Parathyroid adenoma (tissue), 2 donors: ENCODE measurements around the gene SUPT5H.

Experiments used
- H2AFZ ChIP-seq: fragments of 300-600 bp; sonication (generic); one replicate; pipeline ENCODE4 v1.7.0; 2017; ENCODE audit warnings: antibody characterized with exemption, mild to moderate bottlenecking
- H3K27ac ChIP-seq: fragments of 300-600 bp; sonication (generic); one replicate; pipeline ENCODE4 v1.7.0; 2017
- H3K27me3 ChIP-seq: fragments of 300-600 bp; sonication (generic); one replicate; pipeline ENCODE4 v1.7.0; 2017; ENCODE audit warnings: low read length; ENCODE audit not compliant: control insufficient read depth, insufficient read depth
- H3K36me3 ChIP-seq: fragments of 300-600 bp; sonication (generic); one replicate; pipeline ENCODE4 v1.7.0; 2017; ENCODE audit warnings: low read length; ENCODE audit not compliant: control insufficient read depth, insufficient read depth
- H3K4me1 ChIP-seq: fragments of 300-600 bp; sonication (generic); one replicate; pipeline ENCODE4 v1.7.0; 2017; ENCODE audit warnings: control low read depth
- H3K4me2 ChIP-seq: fragments of 300-600 bp; sonication (generic); one replicate; pipeline ENCODE4 v1.7.0; 2017; ENCODE audit warnings: low read length
- H3K4me3 ChIP-seq: fragments of 300-600 bp; sonication (generic); one replicate; pipeline ENCODE4 v1.7.0; 2017; ENCODE audit warnings: low read depth, low read length
- H3K79me2 ChIP-seq: fragments of 300-600 bp; sonication (generic); one replicate; pipeline ENCODE4 v1.7.0; 2017; ENCODE audit warnings: control low read depth
- H3K9ac ChIP-seq: fragments of 300-600 bp; sonication (generic); one replicate; pipeline ENCODE4 v1.7.0; 2017; ENCODE audit warnings: mild to moderate bottlenecking
- H3K9me3 ChIP-seq: fragments of 300-600 bp; sonication (generic); one replicate; pipeline ENCODE4 v1.7.0; 2017; ENCODE audit warnings: low read length; ENCODE audit not compliant: control insufficient read depth
- CTCF ChIP-seq: fragments of 300-600 bp; sonication (generic); IDR thresholded peaks from one replicate; pipeline ENCODE4 v1.7.0; 2017; ENCODE audit warnings: antibody characterized with exemption, mild to moderate bottlenecking
- donor health status: primary hyperparathyroidism.

SUPT5H gene

DNA sequence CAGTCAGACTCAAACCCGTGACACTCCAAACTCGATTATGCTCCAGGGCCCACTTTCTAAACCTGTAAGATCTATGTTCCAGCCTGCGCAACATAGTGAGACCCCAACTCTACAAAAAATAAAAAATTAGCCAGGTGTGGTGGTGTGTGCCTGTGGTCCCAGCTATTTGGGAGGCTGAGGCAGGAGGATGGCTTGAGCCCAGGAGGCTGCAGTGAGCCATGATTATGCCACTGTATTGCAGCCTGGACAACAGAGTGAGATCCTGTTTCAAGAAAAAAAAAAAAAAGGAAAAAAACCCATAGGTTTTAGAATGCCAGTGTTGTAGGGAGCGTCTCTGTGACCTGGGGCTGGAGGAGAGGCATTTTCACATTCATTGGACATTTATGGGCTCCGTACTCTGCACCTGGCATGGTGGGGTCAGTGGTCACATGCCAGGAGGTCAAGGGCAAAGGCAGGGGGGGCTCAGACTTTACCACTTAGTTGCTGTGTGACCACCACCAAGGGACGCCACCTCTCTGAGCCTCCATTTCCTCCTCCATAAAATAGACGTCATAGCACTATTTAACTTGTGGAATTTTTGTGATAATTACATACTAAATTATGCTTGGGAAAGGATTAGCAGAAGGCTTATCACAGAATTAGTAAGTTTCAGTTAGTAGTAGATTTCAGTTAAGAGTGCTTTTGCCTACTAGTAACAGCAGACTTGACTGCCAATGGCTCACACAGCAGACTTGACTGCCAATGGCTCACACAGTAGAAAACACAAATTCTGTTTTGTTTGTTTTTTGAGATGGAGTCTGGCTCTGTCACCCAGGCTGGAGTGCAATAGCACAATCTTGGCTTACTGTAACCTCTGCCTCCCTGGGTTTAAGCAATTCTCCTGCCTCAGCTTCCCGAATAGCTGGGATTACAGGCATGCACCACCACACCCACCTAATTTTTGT lies 75.4 kb downstream of the SUPT5H start:
- H3K27ac ChIP-seq = peak overlapping the region; percentile 86
- H3K9ac ChIP-seq = no peak overlapping the region
- no peaks in the 10 kb centered on the region for H3K27me3 ChIP-seq
- H3K36me3 ChIP-seq = no peaks in the 10 kb centered on the region
- no peaks in the 10 kb centered on the region for H3K79me2 ChIP-seq
- peak overlapping the region; percentile 61 for H3K4me2 ChIP-seq
- no peak for TF ChIP-seq CTCF
- peak overlapping the region; percentile 75 for H2AFZ ChIP-seq
- H3K9me3 ChIP-seq = no peaks in the 10 kb centered on the region
- H3K4me1 ChIP-seq = peaks cover 18% of the 10 kb centered on the region
- peak overlapping the region; percentile 51 for H3K4me3 ChIP-seq

DNA sequence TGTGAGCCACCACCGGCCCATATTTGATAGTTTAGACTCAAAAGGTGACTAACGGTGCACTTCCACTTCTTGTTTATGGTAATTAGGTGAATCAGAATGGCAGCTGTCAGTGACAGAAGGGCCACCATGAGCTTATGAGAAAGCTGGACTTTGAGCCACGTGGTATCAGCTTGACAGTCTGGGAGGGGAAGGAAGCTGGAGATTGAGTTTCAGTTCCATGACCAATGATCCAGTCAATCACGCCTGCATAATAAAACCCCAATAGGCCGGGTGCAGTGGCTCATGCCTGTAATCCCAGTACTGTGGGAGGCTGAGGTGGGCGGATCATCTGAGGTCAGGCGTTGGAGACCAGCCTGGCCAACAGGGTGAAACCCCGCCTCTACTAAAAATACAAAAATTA lies 79.1 kb downstream of the SUPT5H start:
- Histone ChIP-seq H3K36me3 (no peaks in the 10 kb centered on the region), H2AFZ (no peak overlapping the region), H3K27me3 (no peaks in the 10 kb centered on the region), H3K27ac (no peak overlapping the region), H3K4me2 (no peak overlapping the region), H3K9ac (no peak overlapping the region), H3K9me3 (no peaks in the 10 kb centered on the region), H3K79me2 (no peaks in the 10 kb centered on the region), H3K4me3 (no peak overlapping the region), H3K4me1 (peaks cover 7% of the 10 kb centered on the region)
- no peak for TF ChIP-seq CTCF

- peaks cover 7% of the 10 kb centered on the region for H3K4me1 ChIP-seq
- no peaks in the 10 kb centered on the region for H3K79me2 ChIP-seq
- no peaks in the 10 kb centered on the region for H3K36me3 ChIP-seq
- no peak overlapping the region for H3K4me3 ChIP-seq
- no peak overlapping the region for H3K9ac ChIP-seq
- TF ChIP-seq CTCF = no peak
- H3K27ac ChIP-seq = no peak overlapping the region
- H2AFZ ChIP-seq = no peak overlapping the region
- no peaks in the 10 kb centered on the region for H3K27me3 ChIP-seq
- H3K4me2 ChIP-seq = no peak overlapping the region
- H3K9me3 ChIP-seq = no peaks in the 10 kb centered on the region
Measured at GRCh38 chr19:39525205-39525604, 79.8 kb downstream of the SUPT5H start.
